Nasal cavity respiratory epithelium epithelial cell of viscerocranial mucosa (primary cell): ENCODE data around the gene ZSWIM2. TPM values are rescaled to one million over a fixed set of nuclear protein-coding genes. Genes with fewer than 3 reads are reported as not detected.

Experiments
- total RNA-seq: library from RNA; depleted of rRNA; stranded (reverse); fragments of >200 nt; gene quantifications from 2 replicates; pipeline ENCODE4 v1.2.3, GENCODE V29; 2014

Gene ZSWIM2, protein sequence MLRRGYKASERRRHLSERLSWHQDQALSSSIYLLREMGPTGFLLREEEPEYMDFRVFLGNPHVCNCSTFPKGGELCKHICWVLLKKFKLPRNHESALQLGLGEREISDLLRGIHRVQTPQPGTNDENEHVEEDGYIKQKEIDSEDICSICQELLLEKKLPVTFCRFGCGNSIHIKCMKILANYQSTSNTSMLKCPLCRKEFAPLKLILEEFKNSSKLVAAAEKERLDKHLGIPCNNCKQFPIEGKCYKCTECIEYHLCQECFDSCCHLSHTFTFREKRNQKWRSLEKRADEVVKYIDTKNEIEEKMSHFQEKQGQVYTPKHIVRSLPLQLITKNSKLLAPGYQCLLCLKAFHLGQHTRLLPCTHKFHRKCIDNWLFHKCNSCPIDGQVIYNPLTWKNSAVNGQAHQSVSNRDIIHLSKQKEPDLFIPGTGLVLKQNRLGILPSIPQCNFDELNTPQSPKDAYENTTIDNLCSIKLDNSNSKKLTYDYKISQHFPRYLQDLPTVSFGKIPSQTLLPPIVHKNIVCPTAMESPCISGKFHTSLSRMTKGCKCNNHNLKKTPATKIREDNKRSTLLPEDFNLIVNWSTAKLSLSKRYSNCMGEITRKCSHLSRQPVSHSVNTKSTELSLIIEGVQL
- total RNA-seq, result not detected in 2 replicates

GRCh38 chr2:186848873-186849578, at the start of gene ZSWIM2:
Gene ZSWIM2, minus strand, starts transcription at chr2:186849170. Its CDS starts 40 bp downstream, at chr2:186849130.

Other genes with a start within 250 kb of the ZSWIM2 start
- gene FAM171B, start 155.1 kb downstream of the ZSWIM2 start, total RNA-seq, result 1.4 and 4.7 TPM in 2 replicates